B cell (primary cell): ENCODE measurements around the gene BBIP1. TPM values are rescaled to one million over a fixed set of nuclear protein-coding genes. Genes with fewer than 3 reads are reported as not detected.

Experiments
- ATAC-seq: fragments of 200-7000 bp; cut with Tn5 transposase; one replicate; pipeline ENCODE4 v1.10.0; 2021; ENCODE audit warnings: low read depth, mild to moderate bottlenecking, moderate number of reproducible peaks, moderate library complexity
- CTCF ChIA-PET: fragments of 350-600 bp; sonication (Branson Sonifier 250); formaldehyde crosslinking; loops from one replicate; lab custom pipeline; 2021; ENCODE audit warnings: antibody characterized with exemption, inconsistent platforms; lab: Charles Lee
- POLR2A ChIA-PET: fragments of 350-600 bp; sonication (Branson Sonifier 250); formaldehyde crosslinking; loops from one replicate; lab custom pipeline; 2021; ENCODE audit warnings: antibody characterized with exemption; lab: Charles Lee
- DNase-seq: peaks from one replicate; pipeline ENCODE4 v3.0.0; 2013
- H2AFZ ChIP-seq: 2 replicates; pipeline ENCODE4 v1.6.1; 2012; ENCODE audit warnings: mild to moderate bottlenecking, low read depth, low read length; ENCODE audit not compliant: insufficient read depth, poor library complexity, severe bottlenecking
- H3K27ac ChIP-seq, 2 donors: 1 replicate in 1 of 2; 2 replicates in 1 of 2; pipeline ENCODE4 v1.5.1; 2012 to 2013; ENCODE audit warnings: low read length in 2 of 2, mild to moderate bottlenecking in 2 of 2, moderate library complexity in 1 of 2
- H3K27me3 ChIP-seq, 4 experiments: fragments of 200-600 bp in 1 of 4; sonication (generic) in 1 of 4; replicated peaks in 1 of 4; 1 replicate in 2 of 4; 2 replicates in 2 of 4; pipeline versions ENCODE4 v1.6.1 to v1.7.0; 2013 to 2016; ENCODE audit warnings: low read length in 3 of 4, mild to moderate bottlenecking in 2 of 4, mixed read lengths in 1 of 4, moderate library complexity in 1 of 4; ENCODE audit not compliant: insufficient read depth in 4 of 4, control insufficient read depth in 3 of 4; ENCODE audit errors: control extremely low read depth in 1 of 4
- H3K36me3 ChIP-seq, 2 experiments: replicated peaks in 1 of 2; 1 replicate in 1 of 2; 2 replicates in 1 of 2; pipeline versions ENCODE4 v1.6.1 to v1.7.1; 2013; ENCODE audit warnings: low read length in 1 of 2; ENCODE audit not compliant: insufficient read depth in 2 of 2, control insufficient read depth in 1 of 2; ENCODE audit errors: control extremely low read depth in 1 of 2, extremely low read depth in 1 of 2
- H3K4me1 ChIP-seq, 2 donors: fragments of 200-600 bp in 1 of 2; sonication (generic) in 1 of 2; 1 replicate in 1 of 2; 2 replicates in 1 of 2; pipeline versions ENCODE4 v1.5.1 to v1.6.1; 2013 to 2017; ENCODE audit warnings: low read length in 2 of 2; ENCODE audit not compliant: control insufficient read depth in 2 of 2, insufficient read depth in 2 of 2
- H3K4me2 ChIP-seq: replicated peaks from 2 replicates; pipeline ENCODE3; 2012; ENCODE audit warnings: mild to moderate bottlenecking, low read depth, low read length; ENCODE audit not compliant: poor library complexity, severe bottlenecking
- H3K4me3 ChIP-seq, 5 experiments: fragments of 200-600 bp in 1 of 5; sonication (generic) in 1 of 5; 1 replicate in 3 of 5; 2 replicates in 2 of 5; pipeline versions ENCODE4 v1.5.1 to v1.7.0; 2011 to 2016; ENCODE audit warnings: low read length in 4 of 5, mild to moderate bottlenecking in 4 of 5, low read depth in 2 of 5, control low read depth in 1 of 5, moderate library complexity in 1 of 5; ENCODE audit not compliant: insufficient read depth in 1 of 5; ENCODE audit errors: control extremely low read depth in 1 of 5, extremely low read depth in 1 of 5
- H3K79me2 ChIP-seq: fragments of 200-600 bp; sonication (generic); one replicate; pipeline ENCODE4 v1.6.0; 2016; ENCODE audit warnings: low read length; ENCODE audit not compliant: control insufficient read depth, insufficient read depth
- H3K9ac ChIP-seq: fragments of 200-600 bp; sonication (generic); 2 replicates; pipeline ENCODE4 v1.6.1; 2017; ENCODE audit warnings: mild to moderate bottlenecking, low read length, moderate library complexity
- H3K9me3 ChIP-seq, 3 donors: one replicate each; pipeline versions ENCODE4 v1.6.1 to v1.7.1; 2013; ENCODE audit warnings: low read length in 2 of 3; ENCODE audit not compliant: control insufficient read depth in 2 of 3, insufficient read depth in 1 of 3; ENCODE audit errors: control extremely low read depth in 1 of 3
- H4K20me1 ChIP-seq: 2 replicates; pipeline ENCODE4 v1.6.0; 2012; ENCODE audit warnings: mild to moderate bottlenecking, low read length; ENCODE audit not compliant: insufficient read depth, control insufficient read depth, poor library complexity, severe bottlenecking
- H3K27ac Mint-ChIP-seq: one replicate; pipeline ENCODE4 v1.8.0; 2021; ENCODE audit warnings: mixed read lengths
- H3K27me3 Mint-ChIP-seq: one replicate; pipeline ENCODE4 v1.8.0; 2021; ENCODE audit warnings: mixed read lengths
- H3K4me1 Mint-ChIP-seq: one replicate; pipeline ENCODE4 v1.8.0; 2021; ENCODE audit warnings: mixed read lengths
- H3K4me3 Mint-ChIP-seq: one replicate; pipeline ENCODE4 v1.8.0; 2021; ENCODE audit warnings: mixed read lengths
- H3K9me3 Mint-ChIP-seq: one replicate; pipeline ENCODE4 v1.8.0; 2022; ENCODE audit warnings: mixed read lengths; ENCODE audit not compliant: insufficient read depth
- CTCF ChIP-seq: fragments of 200-600 bp; IDR thresholded peaks from one replicate; pipeline ENCODE4 v1.8.0; 2022; ENCODE audit warnings: antibody characterized with exemption, mild to moderate bottlenecking
- EZH2 ChIP-seq: IDR thresholded peaks from 2 replicates; pipeline ENCODE4 v1.6.1; 2012; ENCODE audit warnings: borderline replicate concordance, low read depth, mild to moderate bottlenecking, moderate library complexity, low read length; ENCODE audit not compliant: insufficient read depth, poor library complexity, severe bottlenecking
- WGBS: methylation state at CpG from one replicate; pipeline ENCODE4 v1.1.5; 2013; ENCODE audit warnings: missing lambda C conversion rate; ENCODE audit not compliant: insufficient coverage; 5-methylcytosine and 5-hydroxymethylcytosine counted together
- intact Hi-C: fragments of 100-400 bp; cut with micrococcal nuclease; formaldehyde crosslinking; loops from one replicate; pipeline ENCODE4 v1.10.0; 2022
- polyA plus RNA-seq: library from polyadenylated mRNA; depleted of rRNA; stranded (reverse); fragments of >200 nt; gene quantifications from 2 replicates; pipeline ENCODE4 v1.2.3, GENCODE V29; 2012
- total RNA-seq, 2 donors: library from RNA; stranded (reverse); fragments of 120-200 nt in 1 of 2; gene quantifications; 1 replicate in 1 of 2; 2 replicates in 1 of 2; pipeline versions ENCODE4 v1.2.3 to v1.2.4, GENCODE V29; 2013 to 2022

BBIP1 gene
- total and polyA plus RNA-seq, 2 donors (not counting 1 experiment from before 2014, with no cell fraction given) = 10.6 to 46.1 TPM

GRCh38 chr10:110860576-110861241 lies 58.3 kb downstream of the BBIP1 start:
- DNase-seq (peak; percentile 69), ATAC-seq (peak; percentile 38)
- H3K79me2 ChIP-seq = peaks cover 27% of the 10 kb centered on the region
- CTCF ChIA-PET = interaction anchor here (0.7 to 2.5 kb wide), 6 partner anchors 15 to 58 kb away, joined by 3 to 11 read pairs (median 4); no protein-coding TSS in a partner anchor
- H3K27me3 ChIP-seq = no peaks in the 10 kb centered on the region
- TF ChIP-seq CTCF (no peak), EZH2 (no peak)
- no peaks in the 10 kb centered on the region for H3K36me3 ChIP-seq
- intact Hi-C loops = loop anchor here (1.0 to 10.0 kb wide), 3 partner anchors 18 to 636 kb away; no protein-coding TSS in a partner anchor
- H3K4me3 Mint-ChIP-seq = peak overlapping the region; percentile 70
- peaks cover 83% of the 10 kb centered on the region for H3K4me1 Mint-ChIP-seq
- peak overlapping the region; percentile 75 to 94 for H3K27ac ChIP-seq
- H3K27me3 Mint-ChIP-seq = no peaks in the 10 kb centered on the region
- H3K9me3 ChIP-seq = no peaks in the 10 kb centered on the region
- peak overlapping the region; percentile 37 for H2AFZ ChIP-seq
- peak overlapping the region in 1 of 5 experiments; percentile 50 for H3K4me3 ChIP-seq
- H4K20me1 ChIP-seq = no peaks in the 10 kb centered on the region
- WGBS = 58% methylated on average over 6 of the region's 7 CpGs
- POLR2A ChIA-PET = interaction anchor here (0.6 to 2.0 kb wide), 5 partner anchors 11 to 58 kb away, joined by 4 to 7 read pairs (median 6); partner anchors contain the start of genes BBIP1 and SHOC2
- H3K4me1 ChIP-seq = peaks cover 84 to 87% of the 10 kb centered on the region in 2 donors
- H3K4me2 ChIP-seq = peak overlapping the region; percentile 64
- peak overlapping the region; percentile 40 for H3K9ac ChIP-seq
- no peaks in the 10 kb centered on the region for H3K9me3 Mint-ChIP-seq
- peak overlapping the region; percentile 93 for H3K27ac Mint-ChIP-seq

GRCh38 chr10:110859973-110860376 lies 59.0 kb downstream of the BBIP1 start:
- H3K9me3 ChIP-seq = no peaks in the 10 kb centered on the region
- CTCF ChIA-PET = interaction anchor here (0.8 to 2.5 kb wide), 6 partner anchors 11 to 56 kb away, joined by 3 to 11 read pairs (median 6); partner anchors contain the start of gene PDCD4
- peak overlapping the region; percentile 64 for H3K4me2 ChIP-seq
- TF ChIP-seq EZH2 (no peak), CTCF (no peak)
- no peaks in the 10 kb centered on the region for H3K36me3 ChIP-seq
- no peak overlapping the region for H2AFZ ChIP-seq
- H3K27ac Mint-ChIP-seq = peak overlapping the region; percentile 93
- no peaks in the 10 kb centered on the region for H3K27me3 ChIP-seq
- intact Hi-C loops = loop anchor here (1.0 to 10.0 kb wide), 3 partner anchors 18 to 635 kb away; no protein-coding TSS in a partner anchor
- ATAC-seq (no peak), DNase-seq (peak; percentile 52)
- H3K4me3 Mint-ChIP-seq = peak overlapping the region; percentile 73
- no peaks in the 10 kb centered on the region for H3K9me3 Mint-ChIP-seq
- H3K4me3 ChIP-seq = peak overlapping the region in 1 of 5 experiments; percentile 12
- H3K4me1 Mint-ChIP-seq = peaks cover 76% of the 10 kb centered on the region
- H4K20me1 ChIP-seq = no peaks in the 10 kb centered on the region
- peak overlapping the region; percentile 75 to 94 for H3K27ac ChIP-seq
- peaks cover 77 to 80% of the 10 kb centered on the region in 2 donors for H3K4me1 ChIP-seq
- no peaks in the 10 kb centered on the region for H3K27me3 Mint-ChIP-seq
- no peak overlapping the region for H3K9ac ChIP-seq
- H3K79me2 ChIP-seq = peaks cover 27% of the 10 kb centered on the region
- WGBS = 0% methylated on average over 1 of the region's 1 CpG
- POLR2A ChIA-PET = interaction anchor here (0.6 to 2.0 kb wide), 5 partner anchors 11 to 59 kb away, joined by 4 to 7 read pairs (median 6); partner anchors contain the start of genes BBIP1 and SHOC2
